OCI-LY3 (cell line): ENCODE measurements around the gene DESI2.
A peak's percentile ranks its signal among the peaks of the same experiment; 100 is the strongest.
"Not testable (repeated sequence)": the region's sequence is repeated elsewhere in the genome, so short reads cannot be mapped to it uniquely, and the experiment has no call there.

Experiments
- H2AFZ ChIP-seq: fragments of 200-600, 300-600 bp; shearing (Covaris generic); 2 replicates; pipeline ENCODE4 v1.6.0; 2014; ENCODE audit warnings: antibody characterized with exemption, low read depth, low read length
- H3K27ac ChIP-seq: fragments of 200-600, 300-600 bp; sonication (generic); 2 replicates; pipeline ENCODE4 v1.5.1; 2014; ENCODE audit warnings: mild to moderate bottlenecking, low read length, moderate library complexity, mixed read lengths
- H3K27me3 ChIP-seq: fragments of 200-600, 300-600 bp; sonication (generic); 2 replicates; pipeline ENCODE4 v1.6.1; 2014; ENCODE audit warnings: low read depth, low read length, mixed read lengths
- H3K36me3 ChIP-seq: fragments of 200-600, 300-600 bp; sonication (generic); replicated peaks from 2 replicates; pipeline ENCODE3; 2014; ENCODE audit warnings: low read depth, low read length, mixed read lengths
- H3K4me1 ChIP-seq: fragments of 300-600, 200-600 bp; sonication (generic); 2 replicates; pipeline ENCODE4 v1.6.1; 2014; ENCODE audit warnings: low read length, mixed read lengths
- H3K4me2 ChIP-seq: fragments of 200-600, 300-600 bp; sonication (generic); 2 replicates; pipeline ENCODE4 v1.6.1; 2014; ENCODE audit warnings: low read length, mixed read lengths
- H3K4me3 ChIP-seq: fragments of 300-600, 200-600 bp; sonication (generic); 2 replicates; pipeline ENCODE4 v1.5.1; 2014; ENCODE audit warnings: antibody characterized with exemption, mild to moderate bottlenecking, low read length, moderate library complexity
- H3K79me2 ChIP-seq: fragments of 300-600, 200-600 bp; shearing (Covaris generic); 2 replicates; pipeline ENCODE4 v1.6.1; 2014; ENCODE audit warnings: mild to moderate bottlenecking, low read length, mixed read lengths
- H3K9ac ChIP-seq: fragments of 300-600, 200-600 bp; shearing (Covaris generic); 2 replicates; pipeline ENCODE4 v1.6.0; 2014; ENCODE audit warnings: mild to moderate bottlenecking, low read length, moderate library complexity
- H3K9me3 ChIP-seq: fragments of 200-600, 300-600 bp; shearing (Covaris generic); 2 replicates; pipeline ENCODE4 v1.6.1; 2014; ENCODE audit warnings: low read length, mixed read lengths; ENCODE audit not compliant: insufficient read depth
- H4K20me1 ChIP-seq: fragments of 200-600, 300-600 bp; sonication (generic); 2 replicates; pipeline ENCODE4 v1.6.1; 2016; ENCODE audit warnings: low read length, mixed read lengths; ENCODE audit not compliant: insufficient read depth
- CTCF ChIP-seq: fragments of 200-600, 300-600 bp; sonication (generic); IDR thresholded peaks from 2 replicates; pipeline ENCODE4 v1.5.1; 2014; ENCODE audit warnings: antibody characterized with exemption, low read length, low read depth
- EZH2phosphoT487 ChIP-seq: fragments of 200-600 bp; shearing (Covaris generic); IDR thresholded peaks from 2 replicates; pipeline ENCODE4 v1.6.1; 2018; ENCODE audit warnings: antibody characterized with exemption, mixed run types, low read depth

The DESI2 gene

GRCh38 chr1:244732851-244733450 is 80.0 kb downstream of the DESI2 start:
- Histone ChIP-seq H3K79me2 (no peaks in the 10 kb centered on the region), H3K4me3 (no peak overlapping the region), H3K9ac (no peak overlapping the region), H3K36me3 (peaks cover 11% of the 10 kb centered on the region), H3K9me3 (peaks cover 10% of the 10 kb centered on the region; the same call in 1 of the 2 replicates), H3K4me1 (peaks cover 20% of the 10 kb centered on the region), H3K27me3 (peaks cover 16% of the 10 kb centered on the region), H2AFZ (no peak overlapping the region), H3K4me2 (no peak overlapping the region), H4K20me1 (peaks cover 10% of the 10 kb centered on the region; the same call in 1 of the 2 replicates), H3K27ac (no peak overlapping the region)
- no peak for TF ChIP-seq CTCF
- no peak for TF ChIP-seq EZH2phosphoT487

GRCh38 chr1:244735404-244735803 is 82.5 kb downstream of the DESI2 start:
- no peak for TF ChIP-seq CTCF
- TF ChIP-seq EZH2phosphoT487 = no peak
- peak overlapping the region; percentile 38; the same call in 1 of the 2 replicates for H3K27ac ChIP-seq
- H3K4me1 ChIP-seq = peaks cover 7% of the 10 kb centered on the region; the same call in 1 of the 2 replicates
- H2AFZ ChIP-seq = no peak overlapping the region
- H3K9ac ChIP-seq = no peak overlapping the region
- H3K4me2 ChIP-seq = no peak overlapping the region
- no peaks in the 10 kb centered on the region for H4K20me1 ChIP-seq
- H3K79me2 ChIP-seq = no peaks in the 10 kb centered on the region
- peaks cover 10% of the 10 kb centered on the region; the same call in 1 of the 2 replicates for H3K9me3 ChIP-seq
- H3K4me3 ChIP-seq = no peak overlapping the region
- peaks cover 11% of the 10 kb centered on the region for H3K36me3 ChIP-seq
- peaks cover 5% of the 10 kb centered on the region for H3K27me3 ChIP-seq

GRCh38 chr1:244735876-244736561 is 83.1 kb downstream of the DESI2 start:
- H3K4me1 ChIP-seq = peaks cover 7% of the 10 kb centered on the region; the same call in 1 of the 2 replicates
- no peak overlapping the region for H3K9ac ChIP-seq
- H3K27ac ChIP-seq = peak overlapping the region; percentile 38; the same call in 1 of the 2 replicates
- peaks cover 3% of the 10 kb centered on the region for H3K27me3 ChIP-seq
- no peak overlapping the region for H2AFZ ChIP-seq
- no peaks in the 10 kb centered on the region for H4K20me1 ChIP-seq
- TF ChIP-seq CTCF (no peak), EZH2phosphoT487 (no peak)
- H3K79me2 ChIP-seq = no peaks in the 10 kb centered on the region
- no peak overlapping the region for H3K4me3 ChIP-seq
- H3K36me3 ChIP-seq = peaks cover 11% of the 10 kb centered on the region
- peaks cover 10% of the 10 kb centered on the region; the same call in 1 of the 2 replicates for H3K9me3 ChIP-seq
- no peak overlapping the region for H3K4me2 ChIP-seq

GRCh38 chr1:244739140-244739539 is 86.2 kb downstream of the DESI2 start:
- not testable (repeated sequence) for H3K4me1 ChIP-seq, H3K4me3 ChIP-seq, H3K9ac ChIP-seq, H3K27me3 ChIP-seq, H3K27ac ChIP-seq, H2AFZ ChIP-seq, H4K20me1 ChIP-seq, H3K4me2 ChIP-seq, H3K79me2 ChIP-seq
- peaks cover 11% of the 10 kb centered on the region for H3K36me3 ChIP-seq
- peaks cover 10% of the 10 kb centered on the region; the same call in 1 of the 2 replicates for H3K9me3 ChIP-seq

- not testable (repeated sequence) for H4K20me1 ChIP-seq, H3K36me3 ChIP-seq, H3K27ac ChIP-seq, H2AFZ ChIP-seq, H3K27me3 ChIP-seq, H3K9me3 ChIP-seq, H3K4me2 ChIP-seq, H3K79me2 ChIP-seq, H3K9ac ChIP-seq, H3K4me3 ChIP-seq
- peaks cover 14% of the 10 kb centered on the region for H3K4me1 ChIP-seq
These were observed 87.2 kb downstream of the DESI2 start for GRCh38 chr1:244740027-244740617.
